OCI-LY7 (cell line): ENCODE results near the gene VAMP7.

Experiments
- EZH2phosphoT487 ChIP-seq: fragments of 200-600 bp; sonication (generic); IDR thresholded peaks from 2 replicates; pipeline ENCODE4 v1.6.1; 2018; ENCODE audit warnings: low read depth, borderline replicate concordance, mild to moderate bottlenecking, mixed run types, antibody characterized with exemption, low read length, moderate library complexity, mixed read lengths
- TF ChIP-seq, protein P1 (sequence below): fragments of 200-600 bp; sonication (generic); conservative IDR thresholded peaks from 2 replicates; pipeline ENCODE4 v1.5.1; 2014; ENCODE audit warnings: mild to moderate bottlenecking, antibody characterized with exemption, low read length, moderate library complexity, mixed read lengths

GRCh38 chrX:155988859-155989258 is 107.7 kb downstream of the VAMP7 start:
- TF ChIP-seq, protein P1, sequence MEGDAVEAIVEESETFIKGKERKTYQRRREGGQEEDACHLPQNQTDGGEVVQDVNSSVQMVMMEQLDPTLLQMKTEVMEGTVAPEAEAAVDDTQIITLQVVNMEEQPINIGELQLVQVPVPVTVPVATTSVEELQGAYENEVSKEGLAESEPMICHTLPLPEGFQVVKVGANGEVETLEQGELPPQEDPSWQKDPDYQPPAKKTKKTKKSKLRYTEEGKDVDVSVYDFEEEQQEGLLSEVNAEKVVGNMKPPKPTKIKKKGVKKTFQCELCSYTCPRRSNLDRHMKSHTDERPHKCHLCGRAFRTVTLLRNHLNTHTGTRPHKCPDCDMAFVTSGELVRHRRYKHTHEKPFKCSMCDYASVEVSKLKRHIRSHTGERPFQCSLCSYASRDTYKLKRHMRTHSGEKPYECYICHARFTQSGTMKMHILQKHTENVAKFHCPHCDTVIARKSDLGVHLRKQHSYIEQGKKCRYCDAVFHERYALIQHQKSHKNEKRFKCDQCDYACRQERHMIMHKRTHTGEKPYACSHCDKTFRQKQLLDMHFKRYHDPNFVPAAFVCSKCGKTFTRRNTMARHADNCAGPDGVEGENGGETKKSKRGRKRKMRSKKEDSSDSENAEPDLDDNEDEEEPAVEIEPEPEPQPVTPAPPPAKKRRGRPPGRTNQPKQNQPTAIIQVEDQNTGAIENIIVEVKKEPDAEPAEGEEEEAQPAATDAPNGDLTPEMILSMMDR = no peak
- no peak for TF ChIP-seq EZH2phosphoT487
